GM10847 (cell line): ENCODE data around the gene LSM14B.

ENCODE experiments used
- POLR2A ChIP-seq: IDR thresholded peaks from 2 replicates; pipeline ENCODE4 v1.6.1; 2011; ENCODE audit not compliant: insufficient read length; ENCODE audit errors: extremely low read depth

The LSM14B gene

DNA sequence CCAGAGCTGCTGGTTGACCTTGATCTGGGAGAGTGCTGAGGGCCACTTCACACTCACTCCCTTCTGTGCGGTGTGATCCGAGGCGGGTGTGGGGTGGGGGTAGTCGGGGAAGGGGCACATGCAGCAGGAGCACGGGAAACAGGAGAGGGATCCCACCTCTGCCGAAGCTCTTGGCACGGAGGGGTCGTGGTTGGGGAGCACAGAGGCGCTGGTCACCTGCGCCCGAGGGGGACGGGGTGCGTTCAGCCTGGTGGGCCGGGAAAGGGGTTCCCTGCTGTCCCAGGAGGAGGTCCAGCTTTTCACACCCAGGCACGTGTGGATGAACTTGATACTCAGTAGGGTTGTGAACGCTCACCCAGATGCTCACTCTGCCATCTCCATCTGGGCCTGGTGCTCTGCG is 38.6 kb downstream of the LSM14B start:
- TF ChIP-seq POLR2A = no peak

DNA sequence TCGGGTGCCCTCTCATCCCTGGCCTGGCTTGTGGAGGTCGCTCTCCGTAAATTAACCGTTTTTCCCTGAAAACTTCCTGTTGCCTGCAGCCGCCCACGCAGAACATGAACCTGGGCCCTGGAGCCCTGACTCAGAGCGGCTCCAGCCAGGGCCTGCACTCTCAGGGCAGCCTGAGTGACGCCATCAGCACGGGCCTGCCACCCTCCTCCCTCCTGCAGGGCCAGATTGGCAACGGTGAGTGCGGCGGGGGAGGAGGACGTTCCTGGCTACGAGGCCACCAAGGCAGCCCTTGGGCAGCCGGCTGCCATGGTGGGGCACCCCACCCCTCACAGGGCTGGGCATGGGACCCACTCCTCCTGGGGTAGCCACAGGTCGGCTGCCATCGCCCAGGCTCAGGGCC is 39.1 kb downstream of the LSM14B start:
- no peak for TF ChIP-seq POLR2A

DNA sequence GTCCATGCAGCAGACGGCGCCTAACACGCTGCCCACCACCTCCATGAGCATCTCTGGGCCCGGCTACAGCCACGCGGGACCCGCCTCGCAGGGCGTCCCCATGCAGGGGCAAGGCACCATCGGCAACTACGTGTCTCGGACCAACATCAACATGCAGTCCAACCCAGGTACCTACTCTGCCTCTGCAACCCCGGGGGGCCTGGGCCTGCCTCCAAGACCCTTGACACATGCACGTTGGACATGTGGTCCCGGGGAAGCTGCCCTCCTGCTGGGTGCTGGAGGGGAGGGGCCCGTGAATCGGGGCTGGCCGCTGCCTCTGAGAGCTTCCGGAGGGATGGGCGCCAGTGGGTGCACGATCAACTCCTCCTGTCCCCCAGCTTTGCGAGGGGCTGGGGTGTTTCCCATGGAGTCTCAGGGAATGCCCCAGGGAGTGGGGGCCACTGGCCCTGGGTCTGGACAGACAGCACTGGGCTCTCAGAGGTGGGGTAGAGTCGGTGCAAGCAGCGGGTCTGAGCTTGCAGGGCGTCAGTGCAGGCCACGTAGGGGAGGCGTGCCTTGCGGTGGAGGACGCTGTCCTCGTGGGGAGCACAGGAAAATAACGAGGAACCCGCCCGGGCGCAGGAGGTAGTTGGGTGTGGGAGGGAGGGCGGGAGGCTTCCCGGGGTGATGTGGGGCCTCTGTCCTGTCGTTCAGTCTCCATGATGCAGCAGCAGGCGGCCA is 40.6 kb downstream of the LSM14B start:
- no peak for TF ChIP-seq POLR2A

DNA sequence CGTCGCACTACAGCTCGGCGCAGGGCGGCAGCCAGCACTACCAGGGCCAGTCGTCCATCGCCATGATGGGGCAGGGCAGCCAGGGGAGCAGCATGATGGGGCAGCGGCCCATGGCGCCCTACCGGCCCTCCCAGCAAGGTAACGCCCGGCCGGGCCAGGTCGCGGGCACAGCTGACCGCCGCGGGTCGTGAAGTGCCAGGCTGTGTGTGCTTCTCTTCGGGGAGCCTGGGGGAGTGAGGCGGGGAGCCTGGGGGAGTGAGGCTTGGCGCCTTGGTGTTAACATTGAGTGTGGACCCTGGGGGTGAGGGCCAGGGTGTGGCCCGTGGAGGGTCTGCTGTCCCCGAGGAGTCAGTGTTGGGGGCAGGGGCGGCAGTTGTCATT is 41.2 kb downstream of the LSM14B start:
- TF ChIP-seq POLR2A = no peak

DNA sequence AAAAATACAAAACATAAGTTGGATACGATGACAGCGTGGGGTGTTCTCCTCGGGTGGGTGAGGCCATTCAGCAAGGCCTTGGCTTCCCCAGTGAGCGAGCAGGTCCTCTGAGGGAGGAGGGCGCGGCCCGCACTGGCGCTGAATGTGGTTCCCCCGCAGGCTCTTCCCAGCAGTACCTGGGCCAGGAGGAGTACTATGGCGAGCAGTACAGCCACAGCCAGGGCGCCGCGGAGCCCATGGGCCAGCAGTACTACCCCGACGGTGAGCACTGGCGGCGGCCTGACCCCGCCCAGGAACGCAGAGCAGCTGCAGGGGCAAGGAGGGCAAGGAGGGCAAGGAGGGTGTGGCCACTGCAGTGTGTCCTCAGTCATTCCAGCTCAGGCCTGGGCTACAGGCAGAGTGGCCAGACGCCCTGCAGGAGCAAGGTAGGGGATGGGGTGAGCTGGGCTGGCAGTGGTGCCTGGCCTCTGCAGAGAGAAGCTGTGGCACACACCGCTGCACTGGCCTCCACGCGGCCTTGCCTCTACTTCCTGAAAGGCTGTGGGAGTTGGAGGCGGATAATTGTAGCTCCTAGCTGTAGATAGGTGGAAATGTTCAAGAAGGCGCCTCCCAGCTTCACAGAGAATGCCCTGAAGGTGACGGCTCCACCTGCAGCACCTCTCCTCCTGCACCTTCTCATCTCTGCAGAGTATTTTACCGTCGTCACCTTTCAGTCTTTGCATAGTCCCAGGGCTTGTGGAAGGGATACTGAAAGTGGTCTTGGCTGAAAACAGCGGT is 41.9 kb downstream of the LSM14B start:
- TF ChIP-seq POLR2A = no peak

DNA sequence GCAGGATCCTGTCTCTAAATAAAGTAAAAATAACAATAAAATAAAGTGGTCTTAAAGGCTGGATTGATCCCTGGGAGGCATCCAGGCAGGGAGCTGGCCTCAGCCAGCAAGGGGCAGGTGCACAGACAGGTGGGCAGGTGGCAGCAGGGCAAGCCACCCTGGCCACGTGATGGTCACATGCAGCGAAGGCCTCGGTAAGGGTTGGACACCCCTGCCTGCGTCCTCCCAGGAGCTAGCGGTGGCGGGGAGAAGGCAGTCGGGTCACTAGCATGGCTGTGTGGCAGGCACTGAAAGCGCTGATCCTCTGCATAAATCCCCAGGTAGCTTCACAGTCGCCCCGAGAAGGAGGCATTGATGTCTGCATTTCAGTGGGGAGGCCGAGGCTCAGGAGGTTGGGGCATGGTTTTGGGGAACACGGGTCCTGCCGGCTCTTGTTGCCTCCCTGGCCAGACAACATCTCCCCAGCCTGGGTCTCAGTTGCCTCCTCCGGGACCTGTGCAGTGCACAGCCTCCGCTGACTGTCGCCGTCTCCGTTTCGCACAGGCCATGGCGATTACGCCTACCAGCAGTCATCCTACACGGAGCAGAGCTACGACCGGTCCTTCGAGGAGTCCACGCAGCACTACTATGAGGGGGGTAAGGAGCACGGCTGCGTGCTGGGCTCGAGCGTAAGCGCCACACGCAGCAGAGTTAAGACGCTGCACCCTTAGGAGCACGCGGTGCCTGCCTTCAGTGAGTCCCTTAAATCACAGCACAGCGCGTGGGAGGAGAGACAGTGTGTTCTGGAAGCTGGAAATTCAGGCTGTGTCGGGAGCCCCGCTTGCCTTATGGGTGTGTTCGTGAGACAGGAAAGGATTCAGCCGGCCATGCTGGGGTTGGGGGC is 42.8 kb downstream of the LSM14B start:
- TF ChIP-seq POLR2A = no peak

DNA sequence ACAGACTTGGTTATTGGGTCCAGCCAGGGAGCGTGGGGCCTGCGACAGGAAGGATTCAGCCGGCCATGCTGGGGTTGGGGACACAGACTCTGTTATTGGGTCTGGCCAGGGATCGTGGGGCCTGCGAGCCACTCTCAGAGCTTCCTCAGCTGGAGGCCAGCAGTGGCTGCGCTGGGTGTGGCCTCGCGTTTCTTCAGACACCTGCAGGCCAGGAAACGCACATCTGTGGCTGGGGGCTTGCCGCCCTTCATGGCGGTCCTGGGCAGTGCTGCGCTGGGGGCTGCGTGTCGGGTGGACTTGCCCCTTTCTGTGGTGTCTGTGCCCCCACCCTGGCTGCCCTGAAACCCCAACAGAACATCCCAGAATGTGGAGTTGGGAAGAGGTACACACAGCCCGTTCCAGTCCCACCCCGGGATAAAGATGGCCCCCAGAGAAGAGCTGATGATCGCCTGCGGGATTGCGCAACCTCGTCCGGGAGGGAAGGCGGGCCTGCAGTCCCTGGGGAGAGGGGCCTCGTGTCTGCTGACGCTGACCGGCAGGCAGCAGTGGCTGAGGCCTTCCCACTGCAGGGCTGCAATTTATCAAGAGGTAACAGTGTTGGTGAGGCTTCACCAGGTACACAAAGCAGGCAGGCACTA is 43.6 kb downstream of the LSM14B start:
- TF ChIP-seq POLR2A = no peak

DNA sequence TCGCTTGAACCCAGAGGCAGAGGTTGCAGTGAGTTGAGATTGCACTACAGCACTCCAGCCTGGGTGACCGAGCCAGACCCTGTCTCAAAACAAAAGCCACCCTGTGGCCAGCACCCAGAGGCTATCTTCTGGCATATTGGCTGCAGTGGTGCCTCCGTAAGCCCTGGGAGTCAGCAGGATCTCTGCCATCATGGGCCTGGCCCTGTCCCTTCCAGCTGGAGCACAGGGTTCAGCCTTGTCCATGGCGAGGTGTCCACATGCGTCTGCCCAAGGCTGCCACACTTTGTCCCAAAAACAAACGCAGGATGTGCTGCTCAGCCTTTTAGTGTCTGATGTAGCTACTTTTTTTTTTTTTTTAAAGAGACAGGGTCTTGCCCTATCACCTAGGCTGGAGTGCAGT is 45.2 kb downstream of the LSM14B start:
- TF ChIP-seq POLR2A = no peak

DNA sequence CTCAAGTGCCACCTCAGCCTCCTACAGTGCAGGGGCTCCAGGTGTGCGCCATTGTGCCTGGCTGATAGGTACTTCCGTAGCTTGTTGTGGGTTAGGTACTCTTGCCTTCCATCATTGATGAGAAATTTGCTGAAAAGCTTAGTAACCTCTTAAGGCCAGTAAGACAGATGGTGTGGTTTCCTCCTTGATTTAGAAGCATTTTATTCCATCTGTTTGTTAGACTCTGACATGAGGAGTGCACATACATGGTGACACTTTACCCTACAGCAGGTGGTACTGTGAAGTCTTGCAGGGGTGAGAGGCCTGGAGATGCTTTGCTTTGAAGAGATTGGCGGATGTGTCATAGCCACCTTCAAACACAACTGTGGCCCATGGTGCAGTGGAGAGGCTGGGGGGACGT is 45.8 kb downstream of the LSM14B start:
- no peak for TF ChIP-seq POLR2A

DNA sequence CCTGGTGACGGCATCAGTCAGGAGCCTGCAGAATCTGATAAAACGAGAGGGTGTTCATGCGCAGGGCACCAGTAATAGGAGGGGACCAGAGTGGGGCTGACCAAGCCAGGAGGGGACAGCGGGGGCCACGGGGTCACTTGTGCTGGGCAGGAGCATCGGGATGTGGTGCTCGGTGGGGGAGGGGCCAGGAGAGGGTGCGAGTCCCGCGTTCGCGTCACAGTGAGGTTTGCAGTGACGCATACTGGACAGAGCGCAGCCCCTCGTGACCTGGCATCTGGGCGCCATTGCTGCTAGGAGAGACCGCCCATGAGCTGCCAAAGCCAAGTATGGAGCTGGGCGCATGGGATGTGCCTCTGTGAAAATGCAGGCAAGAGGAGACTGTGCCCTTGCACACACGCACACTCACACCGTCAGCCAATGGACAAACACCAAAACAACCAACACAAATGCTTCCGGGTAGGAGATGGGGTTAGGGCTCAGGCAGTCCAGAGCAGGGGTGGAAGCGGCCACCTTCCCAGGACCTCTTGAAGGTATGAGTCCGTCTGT is 46.7 kb downstream of the LSM14B start:
- TF ChIP-seq POLR2A = no peak

DNA sequence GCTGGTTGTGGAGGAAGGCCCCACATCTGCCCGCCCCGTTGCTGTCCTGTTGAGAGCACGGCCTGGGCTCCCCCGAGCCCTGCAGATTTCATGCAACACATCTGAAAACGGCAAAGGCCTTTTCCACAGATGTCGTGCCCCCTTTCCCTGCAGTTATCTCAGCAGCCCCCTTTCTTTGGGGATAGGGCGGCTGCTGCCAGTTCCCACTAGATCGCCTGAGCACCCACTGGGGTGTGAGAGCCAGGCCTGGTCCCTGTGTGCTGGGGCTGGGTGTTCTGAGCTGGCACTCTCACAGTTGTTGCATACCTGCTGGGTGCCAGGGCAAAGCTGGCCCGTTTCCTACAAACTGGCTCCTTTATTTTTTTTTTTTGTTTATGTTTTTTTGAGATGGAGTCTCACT is 48.3 kb downstream of the LSM14B start:
- no peak for TF ChIP-seq POLR2A

DNA sequence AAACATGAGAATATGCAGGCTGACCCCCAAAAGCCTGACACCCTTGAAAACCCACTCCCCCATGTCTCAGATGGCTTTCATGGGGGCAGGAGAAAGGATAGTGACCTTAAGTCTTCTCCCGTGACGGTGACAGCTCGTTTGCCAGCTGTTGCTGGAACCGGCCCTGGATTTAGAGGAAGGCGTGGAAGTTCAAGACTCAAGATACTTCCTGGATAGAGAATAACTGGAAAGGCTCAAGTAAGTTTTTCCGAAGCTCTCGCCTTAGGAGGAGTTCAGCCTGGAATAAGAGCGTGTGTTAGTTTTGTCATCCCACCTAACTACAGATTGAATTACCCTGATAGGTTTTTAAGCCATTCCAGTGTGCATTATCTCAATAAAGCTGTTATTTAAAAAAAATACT is 49.0 kb downstream of the LSM14B start:
- TF ChIP-seq POLR2A = no peak

DNA sequence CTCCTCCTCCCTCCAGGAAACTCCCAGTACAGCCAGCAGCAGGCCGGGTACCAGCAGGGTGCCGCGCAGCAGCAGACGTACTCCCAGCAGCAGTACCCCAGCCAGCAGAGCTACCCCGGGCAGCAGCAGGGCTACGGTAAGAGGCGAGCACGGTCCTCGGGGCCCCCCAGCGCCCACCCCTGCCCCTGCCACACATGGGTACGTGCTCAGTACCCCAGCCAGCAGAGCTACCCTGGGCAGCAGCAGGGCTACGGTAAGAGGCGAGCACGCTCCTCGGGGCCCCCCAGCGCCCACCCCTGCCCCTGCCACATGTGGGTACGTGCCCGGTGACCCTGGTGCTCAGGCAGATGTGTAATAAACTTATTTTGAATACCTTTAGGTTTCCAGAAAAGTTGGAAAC is 50.4 kb downstream of the LSM14B start:
- no peak for TF ChIP-seq POLR2A

DNA sequence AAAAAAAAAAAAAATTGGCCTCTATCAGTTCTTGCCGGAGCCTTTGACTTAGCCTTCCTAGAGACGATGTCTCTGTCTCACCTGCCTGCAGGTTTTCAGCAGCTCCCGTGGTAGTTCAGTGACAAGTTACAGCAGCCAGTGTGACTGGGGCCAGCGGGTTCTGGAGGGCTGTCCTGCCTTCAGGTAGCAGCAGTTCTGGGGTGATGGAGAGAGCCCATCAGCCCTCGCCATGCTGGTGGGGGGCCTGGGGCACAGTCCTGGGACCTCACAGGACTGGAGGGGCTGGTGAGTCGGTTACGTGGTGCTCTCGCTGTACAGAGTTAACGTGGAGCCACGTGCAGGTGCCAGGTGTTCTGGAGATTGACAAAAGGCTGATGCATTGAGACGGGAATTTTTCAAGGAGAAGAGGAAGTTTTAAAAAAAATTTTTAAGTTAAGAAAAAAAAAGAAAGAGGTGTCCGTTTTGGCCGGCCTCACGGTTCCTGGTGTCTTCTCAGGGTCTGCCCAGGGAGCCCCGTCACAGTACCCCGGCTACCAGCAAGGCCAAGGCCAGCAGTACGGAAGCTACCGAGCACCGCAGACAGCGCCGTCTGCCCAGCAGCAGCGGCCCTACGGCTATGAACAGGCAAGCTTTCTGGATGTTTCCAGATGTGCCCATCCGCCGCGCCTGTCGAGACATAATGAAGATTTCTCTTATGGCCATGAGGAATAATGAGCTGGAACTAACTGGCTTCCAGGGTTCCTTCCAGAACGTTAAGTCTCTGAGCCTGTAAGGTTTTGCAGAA is 51.9 kb downstream of the LSM14B start:
- TF ChIP-seq POLR2A = no peak

DNA sequence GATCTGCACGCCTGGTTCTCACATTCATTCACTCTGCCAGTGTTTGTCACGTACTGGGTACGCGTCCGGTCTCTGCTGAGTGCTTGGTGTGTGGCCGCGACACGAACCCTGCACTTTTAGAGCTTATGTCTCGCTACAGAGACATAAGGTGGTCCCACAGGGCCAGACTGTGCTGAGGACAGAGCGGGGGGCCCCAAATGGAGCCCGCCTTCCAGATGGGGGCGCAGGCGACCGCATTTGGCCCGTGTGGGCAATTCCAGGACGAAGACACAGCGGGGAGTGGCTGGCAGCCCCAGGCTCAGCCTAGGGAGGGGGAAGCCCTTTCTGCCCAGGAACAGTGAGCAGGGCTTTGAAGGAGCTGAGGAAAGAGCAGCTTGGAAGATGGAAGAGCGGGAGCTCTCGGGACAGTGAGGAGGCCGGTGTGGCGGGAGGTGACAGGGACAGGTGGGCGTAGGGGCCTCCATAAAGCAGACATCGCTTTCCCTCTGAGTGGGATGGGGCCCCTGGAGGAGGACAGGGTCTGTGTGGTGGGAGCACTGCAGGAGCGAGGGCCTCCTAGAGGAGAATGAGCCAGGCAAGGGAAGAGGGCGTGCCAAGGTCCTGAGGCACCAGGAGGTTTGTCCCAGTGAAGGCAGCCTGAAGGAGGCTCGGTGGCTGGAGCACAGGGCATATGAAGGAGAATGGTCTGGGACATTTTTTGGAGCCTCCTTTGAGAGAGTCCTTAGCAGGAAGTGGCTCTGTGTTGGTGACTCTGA is 52.8 kb downstream of the LSM14B start:
- TF ChIP-seq POLR2A = no peak
